Neural crest cell (in vitro differentiated cells): ENCODE data around the gene CREB5. TPM values are rescaled to one million over a fixed set of nuclear protein-coding genes. Genes with fewer than 3 reads are reported as not detected.
A peak's percentile ranks its signal among the peaks of the same experiment; 100 is the strongest.

Experiments
- DNase-seq: peaks from one replicate; pipeline ENCODE4 v3.0.0; 2021; ENCODE audit warnings: low read depth, mixed read lengths, low spot score
- H3K27ac Mint-ChIP-seq: one replicate; pipeline ENCODE4 v1.8.0; 2021; ENCODE audit warnings: mild to moderate bottlenecking, mixed read lengths; ENCODE audit not compliant: unreplicated experiment
- H3K27me3 Mint-ChIP-seq: 2 replicates; pipeline ENCODE4 v1.8.0; 2021; ENCODE audit warnings: low read depth, mild to moderate bottlenecking, mixed read lengths
- H3K36me3 Mint-ChIP-seq: 2 replicates; pipeline ENCODE4 v1.8.0; 2021; ENCODE audit warnings: low read depth, mild to moderate bottlenecking, mixed read lengths
- H3K4me1 Mint-ChIP-seq: 2 replicates; pipeline ENCODE4 v1.8.0; 2021; ENCODE audit warnings: mixed read lengths
- H3K4me3 Mint-ChIP-seq: one replicate; pipeline ENCODE4 v1.8.0; 2021; ENCODE audit warnings: mild to moderate bottlenecking, mixed read lengths
- H3K9me3 Mint-ChIP-seq: 2 replicates; pipeline ENCODE4 v1.8.0; 2021; ENCODE audit warnings: mixed read lengths
- total RNA-seq: library from RNA; stranded (reverse); gene quantifications from 2 replicates; pipeline ENCODE4 v1.2.1, GENCODE V29; 2021
- TF ChIP-seq, protein P1 (sequence below): fragments of 200-600 bp; sonication (generic); conservative IDR thresholded peaks from 2 replicates; pipeline ENCODE4 v1.5.0; 2021; ENCODE audit warnings: antibody characterized with exemption, mild to moderate bottlenecking

CREB5 gene
- total RNA-seq, 1 donor from 2014 or later = 8.3 TPM

- Mint-ChIP-seq H3K27ac (peak overlapping the region; percentile 3), H3K9me3 (peaks cover 2% of the 10 kb centered on the region), H3K4me3 (no peak overlapping the region), H3K27me3 (no peaks in the 10 kb centered on the region), H3K36me3 (peaks cover 2% of the 10 kb centered on the region), H3K4me1 (peaks cover 32% of the 10 kb centered on the region)
- TF ChIP-seq, protein P1, sequence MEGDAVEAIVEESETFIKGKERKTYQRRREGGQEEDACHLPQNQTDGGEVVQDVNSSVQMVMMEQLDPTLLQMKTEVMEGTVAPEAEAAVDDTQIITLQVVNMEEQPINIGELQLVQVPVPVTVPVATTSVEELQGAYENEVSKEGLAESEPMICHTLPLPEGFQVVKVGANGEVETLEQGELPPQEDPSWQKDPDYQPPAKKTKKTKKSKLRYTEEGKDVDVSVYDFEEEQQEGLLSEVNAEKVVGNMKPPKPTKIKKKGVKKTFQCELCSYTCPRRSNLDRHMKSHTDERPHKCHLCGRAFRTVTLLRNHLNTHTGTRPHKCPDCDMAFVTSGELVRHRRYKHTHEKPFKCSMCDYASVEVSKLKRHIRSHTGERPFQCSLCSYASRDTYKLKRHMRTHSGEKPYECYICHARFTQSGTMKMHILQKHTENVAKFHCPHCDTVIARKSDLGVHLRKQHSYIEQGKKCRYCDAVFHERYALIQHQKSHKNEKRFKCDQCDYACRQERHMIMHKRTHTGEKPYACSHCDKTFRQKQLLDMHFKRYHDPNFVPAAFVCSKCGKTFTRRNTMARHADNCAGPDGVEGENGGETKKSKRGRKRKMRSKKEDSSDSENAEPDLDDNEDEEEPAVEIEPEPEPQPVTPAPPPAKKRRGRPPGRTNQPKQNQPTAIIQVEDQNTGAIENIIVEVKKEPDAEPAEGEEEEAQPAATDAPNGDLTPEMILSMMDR = no peak
- no peak for DNase-seq
Observed at GRCh38 chr7:28473571-28474281, 61.4 kb downstream of the CREB5 start.

- DNase-seq = no peak
- H3K4me3 Mint-ChIP-seq = no peak overlapping the region
- H3K27me3 Mint-ChIP-seq = no peaks in the 10 kb centered on the region
- H3K4me1 Mint-ChIP-seq = peaks cover 37% of the 10 kb centered on the region
- peaks cover 2% of the 10 kb centered on the region for H3K36me3 Mint-ChIP-seq
- H3K9me3 Mint-ChIP-seq = peaks cover 2% of the 10 kb centered on the region
- TF ChIP-seq, protein P1 = no peak
- H3K27ac Mint-ChIP-seq = no peak overlapping the region
Observed at GRCh38 chr7:28474282-28474638, 61.9 kb downstream of the CREB5 start.

- H3K4me1 Mint-ChIP-seq = peaks cover 41% of the 10 kb centered on the region
- H3K4me3 Mint-ChIP-seq = no peak overlapping the region
- H3K27ac Mint-ChIP-seq = no peak overlapping the region
- H3K36me3 Mint-ChIP-seq = peaks cover 2% of the 10 kb centered on the region
- no peaks in the 10 kb centered on the region for H3K27me3 Mint-ChIP-seq
- DNase-seq = no peak
- TF ChIP-seq, protein P1 = no peak
- H3K9me3 Mint-ChIP-seq = peaks cover 2% of the 10 kb centered on the region
Observed at GRCh38 chr7:28474640-28475039, 62.3 kb downstream of the CREB5 start.

- peaks cover 65% of the 10 kb centered on the region for H3K4me1 Mint-ChIP-seq
- H3K27ac Mint-ChIP-seq = peak overlapping the region; percentile 76
- no peak for DNase-seq
- H3K27me3 Mint-ChIP-seq = no peaks in the 10 kb centered on the region
- H3K9me3 Mint-ChIP-seq = no peaks in the 10 kb centered on the region
- H3K4me3 Mint-ChIP-seq = peak overlapping the region; percentile 45
- TF ChIP-seq, protein P1 = no peak
- no peaks in the 10 kb centered on the region for H3K36me3 Mint-ChIP-seq
Observed at GRCh38 chr7:28477041-28477442, 64.7 kb downstream of the CREB5 start.

- no peak for DNase-seq
- peaks cover 77% of the 10 kb centered on the region for H3K4me1 Mint-ChIP-seq
- no peaks in the 10 kb centered on the region for H3K9me3 Mint-ChIP-seq
- no peaks in the 10 kb centered on the region for H3K36me3 Mint-ChIP-seq
- H3K27me3 Mint-ChIP-seq = no peaks in the 10 kb centered on the region
- H3K4me3 Mint-ChIP-seq = no peak overlapping the region
- no peak overlapping the region for H3K27ac Mint-ChIP-seq
- TF ChIP-seq, protein P1 = no peak
Observed at GRCh38 chr7:28478656-28479055, 66.3 kb downstream of the CREB5 start.
